Nephron progenitor cell (in vitro differentiated cells): ENCODE results near the gene RNF223.

Experiments
- DNase-seq: peaks from one replicate; pipeline ENCODE4 v3.0.0; 2021
- H3K27ac Mint-ChIP-seq: 2 replicates; pipeline ENCODE4 v1.8.0; 2021; ENCODE audit warnings: mild to moderate bottlenecking, moderate library complexity, mixed read lengths
- H3K27me3 Mint-ChIP-seq: 2 replicates; pipeline ENCODE4 v1.8.0; 2021; ENCODE audit warnings: mild to moderate bottlenecking, low read depth, mixed read lengths; ENCODE audit not compliant: poor library complexity
- H3K36me3 Mint-ChIP-seq: 2 replicates; pipeline ENCODE4 v1.8.0; 2021; ENCODE audit warnings: low read depth, mixed read lengths
- H3K4me1 Mint-ChIP-seq: 2 replicates; pipeline ENCODE4 v1.8.0; 2021; ENCODE audit warnings: mixed read lengths
- H3K4me3 Mint-ChIP-seq: 2 replicates; pipeline ENCODE4 v1.8.0; 2021; ENCODE audit warnings: mild to moderate bottlenecking, moderate library complexity, mixed read lengths
- H3K9me3 Mint-ChIP-seq: 2 replicates; pipeline ENCODE4 v1.8.0; 2021; ENCODE audit warnings: mild to moderate bottlenecking, moderate library complexity, mixed read lengths
- TF ChIP-seq, protein P1 (sequence below): fragments of 200-600 bp; sonication (generic); IDR thresholded peaks from 2 replicates; pipeline ENCODE4 v1.5.0; 2021; ENCODE audit warnings: antibody characterized with exemption

The RNF223 gene

DNA sequence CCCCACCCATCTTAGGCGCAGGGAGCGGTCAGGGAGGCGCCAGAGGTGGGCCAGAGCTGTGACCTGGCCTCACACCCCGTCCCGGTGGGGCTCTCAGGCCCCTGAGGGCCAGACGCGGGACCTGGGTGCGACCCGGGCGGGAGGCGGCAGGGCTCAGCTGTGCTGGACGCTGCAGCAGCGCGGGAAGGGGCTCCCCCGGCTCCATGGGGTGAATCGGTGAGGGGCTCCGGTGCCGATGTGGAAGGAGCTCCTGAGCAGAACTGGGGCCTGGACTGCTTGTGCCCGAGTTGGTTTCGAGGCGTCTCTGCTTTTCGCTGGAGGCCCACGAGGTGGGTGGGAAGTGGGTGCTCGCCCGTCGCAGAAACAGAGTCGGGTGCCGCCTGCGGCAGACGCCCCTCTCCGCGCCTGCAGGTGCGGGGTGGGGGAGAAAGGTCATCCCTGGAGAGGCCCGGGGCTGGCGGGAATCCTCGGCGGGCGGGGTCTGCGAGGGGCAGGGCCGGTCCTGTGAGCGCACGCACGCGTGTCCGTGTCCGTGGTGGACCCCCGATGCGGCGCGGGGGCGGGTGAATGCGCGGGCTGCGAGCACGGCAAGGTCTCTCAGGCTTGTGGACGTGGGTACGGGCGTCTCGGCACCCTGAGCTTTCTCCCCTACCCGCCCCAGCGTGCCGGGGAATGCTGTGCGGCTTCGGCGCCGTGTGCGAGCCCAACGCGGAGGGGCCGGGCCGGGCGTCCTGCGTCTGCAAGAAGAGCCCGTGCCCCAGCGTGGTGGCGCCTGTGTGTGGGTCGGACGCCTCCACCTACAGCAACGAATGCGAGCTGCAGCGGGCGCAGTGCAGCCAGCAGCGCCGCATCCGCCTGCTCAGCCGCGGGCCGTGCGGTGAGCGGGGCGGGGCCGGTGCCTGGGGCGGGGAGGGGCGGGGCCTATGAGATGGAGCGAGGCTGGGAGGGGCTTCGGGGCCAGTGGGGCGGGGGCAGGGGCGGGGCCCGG lies 33.8 kb downstream of the RNF223 start:
- Mint-ChIP-seq H3K27me3 (peaks cover 50% of the 10 kb centered on the region), H3K36me3 (peaks cover 10% of the 10 kb centered on the region), H3K27ac (no peak overlapping the region), H3K4me1 (peaks cover 12% of the 10 kb centered on the region), H3K9me3 (no peaks in the 10 kb centered on the region), H3K4me3 (peak overlapping the region; percentile 72)
- TF ChIP-seq, protein P1, sequence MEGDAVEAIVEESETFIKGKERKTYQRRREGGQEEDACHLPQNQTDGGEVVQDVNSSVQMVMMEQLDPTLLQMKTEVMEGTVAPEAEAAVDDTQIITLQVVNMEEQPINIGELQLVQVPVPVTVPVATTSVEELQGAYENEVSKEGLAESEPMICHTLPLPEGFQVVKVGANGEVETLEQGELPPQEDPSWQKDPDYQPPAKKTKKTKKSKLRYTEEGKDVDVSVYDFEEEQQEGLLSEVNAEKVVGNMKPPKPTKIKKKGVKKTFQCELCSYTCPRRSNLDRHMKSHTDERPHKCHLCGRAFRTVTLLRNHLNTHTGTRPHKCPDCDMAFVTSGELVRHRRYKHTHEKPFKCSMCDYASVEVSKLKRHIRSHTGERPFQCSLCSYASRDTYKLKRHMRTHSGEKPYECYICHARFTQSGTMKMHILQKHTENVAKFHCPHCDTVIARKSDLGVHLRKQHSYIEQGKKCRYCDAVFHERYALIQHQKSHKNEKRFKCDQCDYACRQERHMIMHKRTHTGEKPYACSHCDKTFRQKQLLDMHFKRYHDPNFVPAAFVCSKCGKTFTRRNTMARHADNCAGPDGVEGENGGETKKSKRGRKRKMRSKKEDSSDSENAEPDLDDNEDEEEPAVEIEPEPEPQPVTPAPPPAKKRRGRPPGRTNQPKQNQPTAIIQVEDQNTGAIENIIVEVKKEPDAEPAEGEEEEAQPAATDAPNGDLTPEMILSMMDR, result no peak
- DNase-seq, result peak; percentile 85

DNA sequence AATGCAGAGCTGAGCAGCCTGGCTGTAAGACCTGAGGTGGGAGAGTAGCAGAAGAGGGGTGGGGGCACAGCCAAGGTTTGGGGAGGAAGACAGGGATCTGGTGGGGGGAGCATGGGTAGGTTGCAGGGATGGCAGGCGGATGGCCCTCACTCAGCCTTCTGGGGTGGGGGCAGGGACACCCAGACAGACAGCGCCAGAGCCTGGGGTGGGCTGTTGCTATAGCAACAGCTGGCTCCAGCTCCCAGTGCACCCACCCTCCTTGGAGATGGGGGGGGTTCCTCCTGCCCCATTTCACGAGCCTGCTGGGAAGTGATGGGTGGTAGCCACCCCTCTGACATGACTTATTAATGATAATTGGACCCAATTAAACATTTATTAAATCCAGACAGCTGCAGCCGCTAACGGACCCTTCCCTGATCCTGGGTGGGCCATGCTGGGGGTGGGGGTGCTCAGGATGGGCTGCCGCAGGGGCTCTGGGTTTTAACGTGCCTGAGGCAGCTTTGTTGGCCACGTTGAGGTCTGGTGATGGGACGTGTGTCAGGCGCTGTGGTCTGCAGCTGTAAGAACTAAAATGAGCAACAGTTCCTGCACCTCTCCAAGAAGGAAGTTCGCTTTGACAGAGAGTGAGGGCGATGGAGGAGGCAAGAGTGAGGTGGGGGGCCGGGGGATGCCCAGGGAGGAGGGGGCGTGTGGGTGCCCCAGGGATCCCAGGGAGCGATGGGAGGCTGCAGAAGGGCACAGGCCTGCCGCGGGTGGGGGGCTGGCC lies 34.8 kb downstream of the RNF223 start:
- peaks cover 57% of the 10 kb centered on the region for H3K27me3 Mint-ChIP-seq
- H3K4me1 Mint-ChIP-seq, result peaks cover 12% of the 10 kb centered on the region
- no peak for DNase-seq
- H3K36me3 Mint-ChIP-seq, result peaks cover 4% of the 10 kb centered on the region
- peak overlapping the region; percentile 72 for H3K4me3 Mint-ChIP-seq
- TF ChIP-seq, protein P1, result no peak
- H3K27ac Mint-ChIP-seq, result no peak overlapping the region
- H3K9me3 Mint-ChIP-seq, result no peaks in the 10 kb centered on the region

- no peaks in the 10 kb centered on the region for H3K9me3 Mint-ChIP-seq
- TF ChIP-seq, protein P1, result no peak
- H3K36me3 Mint-ChIP-seq, result peaks cover 4% of the 10 kb centered on the region
- peak overlapping the region; percentile 31 for H3K4me3 Mint-ChIP-seq
- peaks cover 12% of the 10 kb centered on the region for H3K4me1 Mint-ChIP-seq
- no peak overlapping the region for H3K27ac Mint-ChIP-seq
- DNase-seq, result no peak
- H3K27me3 Mint-ChIP-seq, result peaks cover 58% of the 10 kb centered on the region
These were observed 35.4 kb downstream of the RNF223 start for GRCh38 chr1:1038694-1039093.

- Mint-ChIP-seq H3K27ac (no peak overlapping the region), H3K4me3 (no peak overlapping the region), H3K9me3 (no peaks in the 10 kb centered on the region), H3K27me3 (peaks cover 58% of the 10 kb centered on the region), H3K4me1 (peaks cover 12% of the 10 kb centered on the region), H3K36me3 (no peaks in the 10 kb centered on the region)
- DNase-seq, result no peak
- TF ChIP-seq, protein P1, result no peak
These were observed 36.5 kb downstream of the RNF223 start for GRCh38 chr1:1037366-1038327.

- Mint-ChIP-seq H3K9me3 (no peaks in the 10 kb centered on the region), H3K4me3 (peak overlapping the region; percentile 32), H3K27ac (no peak overlapping the region), H3K27me3 (peaks cover 66% of the 10 kb centered on the region), H3K4me1 (peaks cover 22% of the 10 kb centered on the region), H3K36me3 (no peaks in the 10 kb centered on the region)
- DNase-seq, result no peak
- TF ChIP-seq, protein P1, result no peak
These were observed 38.7 kb downstream of the RNF223 start for GRCh38 chr1:1035291-1035943.
